GM23338 (cell line): ENCODE measurements around the gene ANKFN1. TPM values are rescaled to one million over a fixed set of nuclear protein-coding genes. Genes with fewer than 3 reads are reported as not detected.

ENCODE experiments used
- ATAC-seq: fragments of 200-7000 bp; cut with Tn5 transposase; 3 replicates; pipeline ENCODE4 v1.9.1; 2020
- DNase-seq: peaks from one replicate; pipeline ENCODE4 v3.0.0-alpha.2; 2015; ENCODE audit warnings: low spot score
- H2AFZ ChIP-seq: fragments of 200-600 bp; sonication (generic); 2 replicates; pipeline ENCODE4 v1.8.0; 2016; ENCODE audit warnings: antibody characterized with exemption, mild to moderate bottlenecking, moderate library complexity
- H3F3A ChIP-seq: fragments of 200-600 bp; sonication (generic); replicated peaks from 2 replicates; pipeline ENCODE4 v1.8.0; 2017; ENCODE audit warnings: antibody characterized with exemption, mixed run types, low read depth
- H3K27ac ChIP-seq: fragments of 200-600 bp; sonication (generic); 2 replicates; pipeline ENCODE4 v1.6.1; 2016; ENCODE audit warnings: low read depth
- H3K27me3 ChIP-seq: fragments of 200-600 bp; sonication (generic); 2 replicates; pipeline ENCODE4 v1.8.0; 2016; ENCODE audit warnings: mild to moderate bottlenecking, mixed run types, moderate library complexity; ENCODE audit not compliant: insufficient read depth
- H3K36me3 ChIP-seq: fragments of 200-600 bp; sonication (generic); 2 replicates; pipeline ENCODE4 v1.8.0; 2016; ENCODE audit warnings: mild to moderate bottlenecking; ENCODE audit not compliant: insufficient read depth
- H3K4me1 ChIP-seq: fragments of 200-600 bp; sonication (generic); 2 replicates; pipeline ENCODE4 v1.8.0; 2016; ENCODE audit warnings: mild to moderate bottlenecking, moderate library complexity; ENCODE audit not compliant: insufficient read depth
- H3K4me2 ChIP-seq: fragments of 200-600 bp; sonication (generic); 2 replicates; pipeline ENCODE4 v1.7.1; 2017; ENCODE audit warnings: mixed run types
- H3K4me3 ChIP-seq: fragments of 200-600 bp; sonication (generic); 2 replicates; pipeline ENCODE4 v1.6.1; 2016; ENCODE audit warnings: mixed run types
- H3K79me2 ChIP-seq: fragments of 200-600 bp; sonication (generic); replicated peaks from 2 replicates; pipeline ENCODE4 v1.8.0; 2017; ENCODE audit warnings: mild to moderate bottlenecking; ENCODE audit not compliant: insufficient read depth
- H3K9me2 ChIP-seq: fragments of 200-600 bp; sonication (generic); 2 replicates; pipeline ENCODE4 v1.8.0; 2017; ENCODE audit not compliant: insufficient read depth
- H4K20me1 ChIP-seq: fragments of 200-600 bp; sonication (generic); replicated peaks from 2 replicates; pipeline ENCODE4 v1.8.0; 2017; ENCODE audit warnings: mild to moderate bottlenecking; ENCODE audit not compliant: insufficient read depth
- H3K27ac Mint-ChIP-seq: 2 replicates; pipeline ENCODE4 v1.8.0; 2020; ENCODE audit warnings: inconsistent platforms, mild to moderate bottlenecking, moderate library complexity, mixed read lengths
- H3K27me3 Mint-ChIP-seq: 3 replicates; pipeline ENCODE4 v1.8.0; 2022; ENCODE audit warnings: low read depth, mild to moderate bottlenecking, moderate library complexity, mixed read lengths, inconsistent platforms; ENCODE audit not compliant: insufficient read depth, poor library complexity
- H3K36me3 Mint-ChIP-seq: 3 replicates; pipeline ENCODE4 v1.8.0; 2021; ENCODE audit warnings: low read depth, mild to moderate bottlenecking, inconsistent platforms, moderate library complexity, mixed read lengths
- H3K4me1 Mint-ChIP-seq: 3 replicates; pipeline ENCODE4 v1.8.0; 2020; ENCODE audit warnings: mild to moderate bottlenecking, inconsistent platforms, mixed read lengths
- H3K4me3 Mint-ChIP-seq: 3 replicates; pipeline ENCODE4 v1.8.0; 2021; ENCODE audit warnings: moderate library complexity, mild to moderate bottlenecking, inconsistent platforms, mixed read lengths
- H3K9me3 Mint-ChIP-seq: 3 replicates; pipeline ENCODE4 v1.8.0; 2020; ENCODE audit warnings: moderate library complexity, mild to moderate bottlenecking, inconsistent platforms, mixed read lengths
- CREB1 ChIP-seq: fragments of 250-450 bp; sonication (Bioruptor Pico); IDR thresholded peaks from 2 replicates; pipeline ENCODE4 v1.5.0; 2020; ENCODE audit warnings: low read depth, mild to moderate bottlenecking, moderate library complexity
- CTCF ChIP-seq, 2 experiments: fragments of 200-600 bp in 1 of 2; sonication (generic) in 1 of 2; conservative IDR thresholded peaks; 2 replicates each; pipeline versions ENCODE4 v1.5.1 to v1.6.1; 2016 to 2017; ENCODE audit warnings: antibody characterized with exemption in 2 of 2, low read depth in 2 of 2, mild to moderate bottlenecking in 2 of 2, moderate library complexity in 1 of 2
- ETS1 ChIP-seq: IDR thresholded peaks from 2 replicates; pipeline ENCODE4 v1.6.1; 2016; ENCODE audit warnings: antibody characterized with exemption
- EZH2 ChIP-seq: fragments of 200-600 bp; sonication (generic); IDR thresholded peaks from one replicate; pipeline ENCODE4 v1.8.0; 2017; ENCODE audit warnings: antibody characterized with exemption, mild to moderate bottlenecking, low read depth; ENCODE audit not compliant: unreplicated experiment
- EZH2phosphoT487 ChIP-seq: fragments of 200-600 bp; sonication (generic); IDR thresholded peaks from one replicate; pipeline ENCODE4 v1.8.1; 2018; ENCODE audit warnings: antibody characterized with exemption; ENCODE audit not compliant: unreplicated experiment
- NANOG ChIP-seq: IDR thresholded peaks from 2 replicates; pipeline ENCODE4 v1.6.1; 2016; ENCODE audit warnings: antibody characterized with exemption, borderline replicate concordance
- POLR2AphosphoS5 ChIP-seq: IDR thresholded peaks from 2 replicates; pipeline ENCODE4 v1.6.1; 2016; ENCODE audit warnings: antibody characterized with exemption, low read depth
- REST ChIP-seq: IDR thresholded peaks from one replicate; pipeline ENCODE4 v1.6.1; 2018; ENCODE audit warnings: antibody characterized with exemption; ENCODE audit not compliant: unreplicated experiment
- STAT1 ChIP-seq: IDR thresholded peaks from one replicate; pipeline ENCODE4 v1.6.1; 2016; ENCODE audit warnings: antibody characterized with exemption; ENCODE audit not compliant: unreplicated experiment
- polyA plus RNA-seq: library from polyadenylated mRNA; unstranded; fragments of >200 nt; fragmentation: Nextera tagmentation; extraction: Ambion mirVana; gene quantifications from 2 replicates; pipeline ENCODE4 v1.2.1, GENCODE V29; 2016
- total RNA-seq: library from RNA; depleted of rRNA; stranded (reverse); fragments of >200 nt; shearing (Covaris generic); gene quantifications from 2 replicates; pipeline ENCODE4 v1.2.3, GENCODE V29; 2014

ANKFN1 gene
- total and polyA plus RNA-seq, 2 experiments from 2014 or later, result not detected

GRCh38 chr17:56326001-56326359, 172.7 kb downstream of the ANKFN1 start:
- Mint-ChIP-seq H3K36me3 (no peaks in the 10 kb centered on the region), H3K4me1 (peaks cover 15% of the 10 kb centered on the region; the same call in 2 of the 3 replicates), H3K27me3 (no peaks in the 10 kb centered on the region), H3K4me3 (no peak overlapping the region), H3K27ac (no peak overlapping the region), H3K9me3 (no peaks in the 10 kb centered on the region)
- H3K36me3 ChIP-seq, result no peaks in the 10 kb centered on the region
- no peaks in the 10 kb centered on the region for H3K79me2 ChIP-seq
- peak overlapping the region; percentile 11; the same call in 1 of the 2 replicates for H2AFZ ChIP-seq
- H3F3A ChIP-seq, result no peaks in the 10 kb centered on the region
- ATAC-seq (no peak), DNase-seq (no peak)
- H3K4me2 ChIP-seq, result no peak overlapping the region
- no peak overlapping the region for H3K4me3 ChIP-seq
- H4K20me1 ChIP-seq, result no peaks in the 10 kb centered on the region
- peaks cover 15% of the 10 kb centered on the region for H3K4me1 ChIP-seq
- H3K27me3 ChIP-seq, result no peaks in the 10 kb centered on the region
- TF ChIP-seq CTCF (conservative IDR thresholded peaks at IDR 0.05; ENCODE audit: low read depth in 2 of 2) (no peak), EZH2phosphoT487 (no peak), ETS1 (no peak), EZH2 (no peak), REST (no peak)
- 0 out of 2 replicates have a peak, but pooled peaks cover 2% of the 10 kb centered on the region for H3K9me2 ChIP-seq
- H3K27ac ChIP-seq, result no peak overlapping the region; the same call in 1 of the 2 replicates

GRCh38 chr17:56347639-56348038, 194.4 kb downstream of the ANKFN1 start:
- Histone ChIP-seq H3K27me3 (no peaks in the 10 kb centered on the region), H3K4me3 (no peak overlapping the region), H4K20me1 (no peaks in the 10 kb centered on the region), H2AFZ (no peak overlapping the region), H3K4me1 (no peaks in the 10 kb centered on the region), H3K9me2 (no peaks in the 10 kb centered on the region), H3K27ac (no peak overlapping the region), H3K36me3 (no peaks in the 10 kb centered on the region), H3K79me2 (no peaks in the 10 kb centered on the region), H3F3A (no peaks in the 10 kb centered on the region), H3K4me2 (no peak overlapping the region)
- Mint-ChIP-seq H3K9me3 (peaks cover 5% of the 10 kb centered on the region; the same call in 2 of the 3 replicates), H3K27me3 (peaks cover 2% of the 10 kb centered on the region), H3K4me3 (no peak overlapping the region), H3K27ac (no peak overlapping the region), H3K4me1 (no peaks in the 10 kb centered on the region), H3K36me3 (no peaks in the 10 kb centered on the region)
- ATAC-seq, result no peak
- no peak for TF ChIP-seq STAT1
- TF ChIP-seq NANOG, result no peak
- no peak for TF ChIP-seq ETS1
- no peak for TF ChIP-seq CREB1 (CRISPR knock-in tag)
- no peak for TF ChIP-seq POLR2AphosphoS5
- no peak for DNase-seq
